ENCODE data around the gene FUBP3.

Gene FUBP3

GRCh38 chr9:130659699-130660248 is 80.4 kb downstream of the FUBP3 start:
- DNase-seq (ENCODE audit: extremely low spot score, insufficient read length, low read depth): no peak
- no peak for FAIRE-seq

- DNase-seq (ENCODE audit: extremely low spot score, insufficient read length, low read depth) (no peak), FAIRE-seq (no peak)
These were observed 80.9 kb downstream of the FUBP3 start for GRCh38 chr9:130660326-130660682.

DNA sequence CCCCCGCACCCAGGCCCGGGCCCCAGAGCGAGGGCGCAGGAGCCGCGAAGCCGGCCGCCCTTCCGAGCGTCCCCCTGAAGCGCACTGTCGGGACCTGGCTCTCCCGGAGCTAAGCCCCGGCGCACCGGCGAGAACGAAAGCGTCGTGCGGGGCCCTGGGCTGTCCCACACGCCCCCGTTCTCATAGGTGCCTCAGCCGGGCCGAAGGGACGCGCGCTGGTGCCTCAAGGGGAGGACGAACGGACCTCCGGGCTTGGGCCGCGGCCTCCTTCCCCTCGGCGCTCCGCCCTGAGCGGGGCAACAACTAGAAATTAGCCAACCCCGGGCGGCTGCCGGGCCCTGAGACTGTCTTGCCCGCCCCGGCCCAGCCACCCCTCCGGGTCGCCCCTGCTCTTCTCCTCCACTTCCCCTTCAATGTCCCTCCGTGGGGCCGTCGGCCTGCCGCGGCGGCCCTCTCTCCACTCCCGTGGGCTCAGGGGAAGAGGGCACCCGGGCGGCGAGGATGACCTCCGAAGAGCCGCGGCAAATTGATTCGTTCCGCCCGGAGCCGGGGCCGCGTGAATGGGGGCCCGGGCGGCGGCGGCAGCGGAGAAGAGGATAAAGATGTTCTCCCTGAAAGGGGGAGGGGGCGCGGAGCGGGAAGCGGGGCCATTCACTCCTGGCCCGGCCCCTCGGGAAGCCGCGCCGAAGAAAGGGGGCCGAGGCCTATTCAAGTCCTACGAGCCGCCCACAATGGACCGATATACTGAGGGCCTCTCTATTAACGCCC is 81.5 kb downstream of the FUBP3 start:
- FAIRE-seq: no peak
- DNase-seq (ENCODE audit: extremely low spot score, insufficient read length, low read depth): no peak

DNA sequence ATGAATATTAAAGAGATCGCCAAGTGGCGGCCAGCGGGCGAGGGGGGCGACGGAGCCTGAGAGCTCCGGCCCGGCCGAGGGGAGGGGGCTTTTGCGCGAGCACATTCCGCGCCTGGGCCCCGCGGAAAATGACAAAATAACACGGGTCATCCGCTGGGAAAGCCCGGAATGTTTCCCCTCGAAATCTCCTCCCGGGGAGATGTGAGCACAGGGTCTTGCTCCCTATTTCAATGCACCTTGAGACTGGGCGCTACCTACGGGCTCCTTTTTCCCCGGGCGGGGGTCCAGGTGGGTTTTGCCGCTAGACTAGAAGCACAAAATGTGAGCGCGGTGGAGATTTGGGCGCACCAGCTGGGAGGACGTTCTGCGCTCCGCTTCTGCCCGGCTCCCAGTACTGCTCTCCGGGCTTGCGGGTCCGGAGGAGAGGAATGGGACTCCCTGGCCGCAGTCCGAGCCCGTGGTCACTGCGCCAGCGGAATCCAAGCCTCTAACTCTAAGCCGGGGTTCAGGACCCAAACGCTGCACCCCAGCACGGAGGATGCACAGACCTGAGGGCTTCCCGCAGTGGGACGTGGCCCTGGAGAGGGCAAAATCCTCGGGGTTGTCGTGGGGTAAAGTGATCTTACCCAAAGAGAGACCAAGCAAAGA is 82.2 kb downstream of the FUBP3 start:
- no peak for FAIRE-seq

GRCh38 chr9:130662099-130662969 is 83.0 kb downstream of the FUBP3 start:
- FAIRE-seq: no peak
- DNase-seq (ENCODE audit: extremely low spot score, insufficient read length, low read depth): no peak

More for the DNA sequence above, 82.2 kb downstream of the FUBP3 start:
- DNase-seq (ENCODE audit: extremely low spot score, insufficient read length, low read depth): no peak

DNA sequence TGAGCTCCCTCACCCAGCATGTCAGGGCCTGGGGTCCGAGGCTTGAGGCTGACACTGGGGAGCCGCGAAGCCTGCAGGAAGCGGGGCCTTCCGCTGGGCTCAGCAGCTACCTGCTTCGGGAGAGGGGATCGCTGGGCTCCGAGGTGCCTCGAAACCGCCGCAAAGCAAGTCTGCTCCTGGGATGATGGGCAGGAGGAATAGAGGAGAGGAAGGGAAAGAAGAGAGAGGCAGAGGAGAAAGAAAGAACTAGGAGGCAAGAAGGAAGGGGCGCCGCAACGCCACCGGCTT is 83.5 kb downstream of the FUBP3 start:
- no peak for DNase-seq (ENCODE audit: extremely low spot score, insufficient read length, low read depth)
- no peak for FAIRE-seq

DNA sequence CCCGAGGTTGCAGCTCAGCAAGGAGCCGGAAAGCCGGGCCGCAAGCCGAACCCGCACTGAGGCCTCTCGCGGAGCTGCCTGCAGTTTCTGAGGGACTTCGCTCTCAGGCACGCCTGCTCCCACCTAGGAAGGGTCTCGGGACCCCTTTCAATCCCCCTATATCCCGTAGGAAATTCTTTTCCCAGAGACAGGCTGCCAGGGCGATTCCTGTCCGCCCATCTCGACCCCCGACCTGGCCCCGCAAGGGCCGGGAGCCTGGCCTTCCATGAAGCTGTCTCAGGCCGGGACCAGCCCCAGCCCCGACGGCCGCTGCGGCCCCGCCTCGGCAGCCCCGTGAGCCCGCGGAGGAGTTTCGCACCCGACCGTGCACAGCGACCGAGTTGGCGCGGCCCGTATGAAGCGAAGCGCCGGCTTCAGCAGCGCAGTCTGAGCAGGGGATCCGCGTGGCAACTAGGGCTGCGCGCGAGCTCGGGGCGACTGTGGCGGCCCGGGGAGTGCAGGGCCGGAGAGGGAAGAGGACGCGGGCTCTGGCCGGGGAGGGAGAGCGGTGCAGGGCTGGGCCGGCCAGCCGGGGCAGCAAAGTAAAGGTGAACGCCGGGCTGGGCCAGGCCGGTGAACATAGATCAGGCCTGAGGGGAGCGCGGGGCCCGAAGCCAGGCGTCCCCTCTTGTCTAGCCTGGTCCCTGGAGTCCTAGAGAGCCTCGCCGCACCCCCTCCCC is 84.0 kb downstream of the FUBP3 start:
- FAIRE-seq: no peak
- no peak for DNase-seq (ENCODE audit: extremely low spot score, insufficient read length, low read depth)

GRCh38 chr9:130663977-130664250 is 84.5 kb downstream of the FUBP3 start:
- DNase-seq (ENCODE audit: extremely low spot score, insufficient read length, low read depth) (no peak), FAIRE-seq (no peak)

DNA sequence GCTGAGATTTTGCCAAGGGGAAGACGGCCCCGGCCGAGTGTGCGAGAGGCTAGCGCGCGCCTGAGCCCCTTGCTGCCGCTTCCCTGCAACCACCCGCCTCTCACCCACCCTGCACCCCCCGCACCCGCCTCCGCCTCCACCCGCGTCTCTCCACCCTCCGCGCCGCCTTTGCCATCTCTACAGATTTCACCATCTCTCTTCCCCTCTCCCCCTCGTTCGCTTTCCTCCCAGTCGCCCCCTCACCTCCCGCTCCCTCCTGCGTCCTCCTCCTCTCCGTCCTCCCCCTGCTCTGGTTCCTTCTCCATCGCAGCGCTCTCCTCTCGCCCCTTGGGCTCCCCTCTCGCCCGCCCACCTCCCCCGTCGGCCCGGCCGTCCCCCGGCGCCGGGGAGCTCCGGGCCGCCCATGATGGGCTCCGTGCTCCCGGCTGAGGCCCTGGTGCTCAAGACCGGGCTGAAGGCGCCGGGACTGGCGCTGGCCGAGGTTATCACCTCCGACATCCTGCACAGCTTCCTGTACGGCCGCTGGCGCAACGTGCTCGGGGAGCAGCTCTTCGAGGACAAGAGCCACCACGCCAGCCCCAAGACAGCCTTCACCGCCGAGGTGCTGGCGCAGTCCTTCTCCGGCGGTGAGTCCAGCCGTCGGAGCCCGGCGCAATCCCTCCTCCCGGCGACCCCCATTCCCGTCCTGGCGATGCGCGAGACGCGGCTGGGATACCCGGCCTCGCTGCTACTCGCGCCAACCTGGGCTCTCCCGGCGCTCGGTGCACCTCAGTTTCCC is 85.1 kb downstream of the FUBP3 start, which contains the start of gene PRDM12:
PRDM12 (plus strand) TSS at position 344 of the 778 bp plus-strand sequence; CDS start at position 404, 60 bp downstream.
- FAIRE-seq (no peak), DNase-seq (ENCODE audit: extremely low spot score, insufficient read length, low read depth) (no peak)

DNA sequence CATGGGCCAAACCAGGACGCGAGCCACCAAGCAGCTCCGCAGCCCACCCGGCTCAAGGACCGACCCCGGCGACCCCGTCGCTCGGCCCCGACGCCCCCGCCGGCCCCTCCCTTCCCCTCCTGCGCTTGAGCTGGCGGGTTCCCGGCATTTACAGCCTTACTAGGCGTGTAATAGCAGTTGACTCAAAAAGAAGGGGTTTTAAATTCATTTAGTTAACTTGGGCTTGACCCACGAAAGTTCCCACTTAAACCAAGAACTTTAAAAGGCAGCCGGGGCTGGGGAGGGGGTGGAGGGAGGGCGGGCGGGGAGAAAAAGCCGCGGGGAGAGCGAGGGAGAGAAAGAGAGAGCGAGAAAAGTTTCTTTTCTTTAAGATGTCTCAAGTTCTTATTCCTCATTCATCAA is 85.7 kb downstream of the FUBP3 start:
- FAIRE-seq: no peak
- no peak for DNase-seq (ENCODE audit: extremely low spot score, insufficient read length, low read depth)

DNA sequence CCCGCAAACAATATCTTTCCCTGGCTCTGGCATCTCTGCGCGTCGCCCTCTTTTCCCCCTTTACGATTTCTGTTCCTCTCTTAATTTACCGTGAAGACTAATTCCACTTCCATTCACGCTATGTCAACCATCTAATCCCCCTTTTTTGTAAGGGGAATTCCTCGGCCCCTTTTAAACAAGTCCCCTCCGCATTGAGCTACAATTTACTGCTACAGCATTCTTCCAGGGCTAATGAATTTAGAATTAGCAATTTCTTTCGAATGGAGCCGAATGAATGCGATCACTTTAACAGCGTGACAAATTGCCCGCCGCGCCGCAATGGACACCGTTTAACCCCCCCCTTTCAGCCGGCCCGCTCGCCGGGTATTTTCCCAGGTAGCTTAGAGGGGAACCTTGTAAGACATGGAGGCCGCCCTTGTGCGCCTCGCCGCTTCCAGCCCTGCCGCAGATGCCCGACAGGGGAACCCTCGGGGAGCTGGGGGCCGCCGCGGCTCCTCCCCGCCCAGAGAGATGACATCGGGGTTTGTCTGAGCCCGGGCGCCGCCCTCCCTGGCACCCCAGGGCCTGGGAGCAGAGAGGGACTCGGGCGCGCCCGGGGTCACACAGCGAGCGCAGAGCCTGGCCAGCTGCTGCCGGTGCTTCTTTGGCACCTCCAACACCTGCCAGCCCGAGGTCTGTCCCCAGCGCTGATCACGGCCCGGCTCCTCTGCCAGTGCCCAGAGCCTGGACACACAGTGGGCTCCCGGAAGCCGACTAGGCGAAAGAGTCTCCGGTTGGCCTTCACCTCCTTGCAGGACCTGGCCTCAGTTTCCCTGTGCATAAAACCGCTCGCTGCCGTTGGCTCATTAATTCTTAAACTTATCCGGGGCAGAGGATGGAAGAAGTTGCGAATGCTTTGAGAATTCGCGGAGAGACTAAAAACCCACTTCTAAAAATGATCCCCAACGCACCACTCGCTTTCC is 86.3 kb downstream of the FUBP3 start:
- DNase-seq (ENCODE audit: extremely low spot score, insufficient read length, low read depth) (no peak), FAIRE-seq (no peak)

GRCh38 chr9:130666393-130667119 is 87.2 kb downstream of the FUBP3 start:
- FAIRE-seq (no peak), DNase-seq (ENCODE audit: extremely low spot score, insufficient read length, low read depth) (no peak)

DNA sequence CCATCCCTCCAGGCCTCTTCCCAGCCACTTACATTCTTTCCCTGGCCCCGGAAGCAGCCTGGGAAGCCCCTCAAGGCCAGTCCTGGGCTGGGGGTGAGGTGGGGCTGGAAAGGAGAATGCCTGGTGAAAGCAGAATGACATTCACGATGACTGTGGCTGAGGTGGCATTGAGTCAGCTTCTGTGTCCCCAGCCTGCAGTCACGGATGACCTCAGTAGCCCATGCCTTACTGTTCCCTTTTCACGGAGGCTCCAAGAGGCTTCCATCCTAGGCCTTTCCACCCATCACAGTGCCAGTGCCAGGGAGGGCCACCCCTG is 87.7 kb downstream of the FUBP3 start:
- DNase-seq (ENCODE audit: extremely low spot score, insufficient read length, low read depth): no peak

GRCh38 chr9:130668196-130668595 is 88.8 kb downstream of the FUBP3 start:
- no peak for DNase-seq (ENCODE audit: extremely low spot score, insufficient read length, low read depth)
- no peak for FAIRE-seq

More for the DNA sequence above, 87.7 kb downstream of the FUBP3 start:
- FAIRE-seq: no peak

DNA sequence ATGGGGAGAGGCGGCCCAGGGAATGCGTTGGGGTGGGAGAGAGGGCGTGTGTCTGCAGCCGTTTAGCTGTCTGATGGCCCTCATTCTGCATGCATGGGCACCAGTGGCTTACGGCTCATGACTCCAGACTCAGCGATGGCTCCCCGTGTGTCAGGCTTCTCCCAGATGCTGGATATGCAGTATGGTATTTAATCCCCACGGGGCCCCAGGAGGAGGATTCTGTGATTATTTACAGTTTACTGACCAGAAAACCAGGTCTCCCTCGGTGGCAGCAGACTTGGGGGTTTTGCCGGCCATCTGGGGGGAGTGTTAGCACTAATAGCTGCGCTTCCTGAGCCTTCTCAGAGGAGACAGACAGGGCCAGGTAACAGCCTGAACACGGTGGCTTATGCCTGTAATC is 89.3 kb downstream of the FUBP3 start:
- FAIRE-seq (no peak), DNase-seq (ENCODE audit: extremely low spot score, insufficient read length, low read depth) (no peak)

- FAIRE-seq: no peak
- no peak for DNase-seq (ENCODE audit: extremely low spot score, insufficient read length, low read depth)
These were observed 90.6 kb downstream of the FUBP3 start for GRCh38 chr9:130669965-130670364.

DNA sequence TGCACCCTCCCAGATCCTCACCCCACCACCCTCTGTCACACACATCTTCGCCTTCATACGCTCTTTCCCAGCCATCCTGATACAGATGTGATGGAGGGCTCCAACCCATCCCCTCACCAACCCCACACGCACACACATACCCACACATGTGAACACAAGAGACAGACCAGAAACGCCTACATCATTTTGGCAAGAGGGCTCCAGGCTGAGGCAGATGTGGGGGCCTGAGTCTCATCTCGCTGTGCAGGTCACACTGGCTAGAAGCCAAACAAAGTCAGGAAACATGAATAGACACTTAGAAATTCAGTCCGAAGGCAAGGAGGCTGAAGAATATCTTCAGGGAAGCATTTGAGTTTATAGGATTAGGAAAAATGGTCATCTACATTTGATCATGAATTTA is 91.3 kb downstream of the FUBP3 start:
- DNase-seq (ENCODE audit: extremely low spot score, insufficient read length, low read depth) (no peak), FAIRE-seq (no peak)

DNA sequence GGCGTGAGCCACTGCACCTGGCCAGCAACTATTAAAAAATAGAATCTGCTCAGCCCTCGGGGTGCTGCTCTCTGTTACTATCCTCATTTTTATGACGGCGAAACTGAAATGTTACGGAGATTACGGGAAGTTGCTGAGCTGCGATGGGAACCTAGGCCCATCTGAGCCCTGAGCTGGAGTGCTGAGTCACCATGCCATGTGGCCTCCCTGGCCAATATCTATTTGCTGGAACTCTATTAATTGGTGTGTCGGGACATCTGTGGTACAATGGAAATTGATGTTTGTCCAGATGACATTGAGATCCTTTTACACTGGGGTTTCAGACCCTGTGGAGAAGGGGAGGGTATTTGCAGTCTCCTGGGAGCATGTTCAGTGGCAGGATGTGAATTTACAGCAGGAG is 93.1 kb downstream of the FUBP3 start:
- FAIRE-seq (no peak), DNase-seq (ENCODE audit: extremely low spot score, insufficient read length, low read depth) (no peak)
